Activated CD8-positive, alpha-beta T cell treated with anti-CD3 and anti-CD28 coated beads for 36 hours (primary cell): ENCODE measurements around the gene HOXD8. TPM values are rescaled to one million over a fixed set of nuclear protein-coding genes. Genes with fewer than 3 reads are reported as not detected.
A peak's percentile ranks its signal among the peaks of the same experiment; 100 is the strongest.

ENCODE experiments used
- ATAC-seq: fragments of 200-7000 bp; cut with Tn5 transposase; one replicate; pipeline ENCODE4 v1.10.0; 2021; ENCODE audit warnings: mild to moderate bottlenecking, moderate library complexity
- CTCF ChIA-PET: fragments of 350-600 bp; sonication (Branson Sonifier 250); formaldehyde crosslinking; loops from one replicate; lab custom pipeline; 2021; ENCODE audit warnings: antibody characterized with exemption; lab: Charles Lee
- POLR2A ChIA-PET: fragments of 350-600 bp; sonication (Branson Sonifier 250); formaldehyde crosslinking; loops from one replicate; lab custom pipeline; 2021; ENCODE audit warnings: antibody characterized with exemption; lab: Charles Lee
- DNase-seq: peaks from one replicate; pipeline ENCODE4 v3.0.0-alpha.2; 2020
- H3K27ac Mint-ChIP-seq: one replicate; pipeline ENCODE4 v1.8.0; 2021; ENCODE audit warnings: mild to moderate bottlenecking, mixed read lengths
- H3K27me3 Mint-ChIP-seq: one replicate; pipeline ENCODE4 v1.8.0; 2021; ENCODE audit warnings: mixed read lengths
- H3K36me3 Mint-ChIP-seq: one replicate; pipeline ENCODE4 v1.8.0; 2021; ENCODE audit warnings: low read depth, mixed read lengths
- H3K4me1 Mint-ChIP-seq: one replicate; pipeline ENCODE4 v1.8.0; 2021; ENCODE audit warnings: low read depth, mixed read lengths
- H3K4me3 Mint-ChIP-seq: one replicate; pipeline ENCODE4 v1.8.0; 2021; ENCODE audit warnings: mild to moderate bottlenecking, moderate library complexity, mixed read lengths
- H3K9me3 Mint-ChIP-seq: one replicate; pipeline ENCODE4 v1.8.0; 2021; ENCODE audit warnings: mixed read lengths
- intact Hi-C: fragments of 100-400 bp; cut with micrococcal nuclease; formaldehyde crosslinking; loops from one replicate; pipeline ENCODE4 v1.10.0; 2022
- total RNA-seq, 2 experiments: library from RNA; stranded (reverse); gene quantifications; one replicate each; pipeline ENCODE4 v1.2.3, GENCODE V29; 2021
- TF ChIP-seq, protein P1 (sequence below): fragments of 200-600 bp; IDR thresholded peaks from one replicate; pipeline ENCODE4 v1.8.0; 2022; ENCODE audit warnings: antibody characterized with exemption, mild to moderate bottlenecking

Gene HOXD8
- total RNA-seq, 2 experiments from 2014 or later = not detected

DNA sequence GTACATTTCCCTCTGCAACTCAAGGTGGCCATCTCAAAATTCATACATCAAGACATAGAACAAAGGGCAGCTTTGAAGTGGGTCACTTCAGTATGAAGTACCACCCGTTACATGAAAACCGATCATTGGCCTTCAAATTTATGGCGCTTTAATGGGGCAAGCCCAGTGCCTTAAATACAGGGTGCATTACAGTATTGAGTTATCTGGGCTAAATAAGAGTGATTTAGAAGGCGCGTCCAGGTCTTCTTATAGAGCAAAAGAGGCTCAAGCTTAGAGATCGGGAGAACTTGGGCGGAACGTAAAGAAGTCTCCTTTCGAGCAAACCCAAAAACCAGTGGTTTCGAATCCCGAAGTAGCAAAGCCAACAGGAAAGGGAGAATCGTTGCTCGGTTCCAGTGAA, 34.7 kb downstream of the HOXD8 start:
- intact Hi-C loops = loop anchor here (5.0 kb wide), 1 partner anchor 42 kb away; the partner anchor contains the start of gene HOXD9
- no peak for DNase-seq
- Mint-ChIP-seq H3K27ac (no peak overlapping the region), H3K27me3 (peaks cover 84% of the 10 kb centered on the region), H3K9me3 (peaks cover 4% of the 10 kb centered on the region), H3K4me1 (peaks cover 13% of the 10 kb centered on the region), H3K4me3 (peak overlapping the region; percentile 15), H3K36me3 (peaks cover 3% of the 10 kb centered on the region)
- ATAC-seq = no peak
- ChIA-PET CTCF (interaction anchor here (1.2 to 5.5 kb wide), 2 partner anchors 24 to 37 kb away, joined by 3 to 34 read pairs; no protein-coding TSS in a partner anchor), POLR2A (no interaction called here)
- TF ChIP-seq, protein P1, sequence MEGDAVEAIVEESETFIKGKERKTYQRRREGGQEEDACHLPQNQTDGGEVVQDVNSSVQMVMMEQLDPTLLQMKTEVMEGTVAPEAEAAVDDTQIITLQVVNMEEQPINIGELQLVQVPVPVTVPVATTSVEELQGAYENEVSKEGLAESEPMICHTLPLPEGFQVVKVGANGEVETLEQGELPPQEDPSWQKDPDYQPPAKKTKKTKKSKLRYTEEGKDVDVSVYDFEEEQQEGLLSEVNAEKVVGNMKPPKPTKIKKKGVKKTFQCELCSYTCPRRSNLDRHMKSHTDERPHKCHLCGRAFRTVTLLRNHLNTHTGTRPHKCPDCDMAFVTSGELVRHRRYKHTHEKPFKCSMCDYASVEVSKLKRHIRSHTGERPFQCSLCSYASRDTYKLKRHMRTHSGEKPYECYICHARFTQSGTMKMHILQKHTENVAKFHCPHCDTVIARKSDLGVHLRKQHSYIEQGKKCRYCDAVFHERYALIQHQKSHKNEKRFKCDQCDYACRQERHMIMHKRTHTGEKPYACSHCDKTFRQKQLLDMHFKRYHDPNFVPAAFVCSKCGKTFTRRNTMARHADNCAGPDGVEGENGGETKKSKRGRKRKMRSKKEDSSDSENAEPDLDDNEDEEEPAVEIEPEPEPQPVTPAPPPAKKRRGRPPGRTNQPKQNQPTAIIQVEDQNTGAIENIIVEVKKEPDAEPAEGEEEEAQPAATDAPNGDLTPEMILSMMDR = no peak

DNA sequence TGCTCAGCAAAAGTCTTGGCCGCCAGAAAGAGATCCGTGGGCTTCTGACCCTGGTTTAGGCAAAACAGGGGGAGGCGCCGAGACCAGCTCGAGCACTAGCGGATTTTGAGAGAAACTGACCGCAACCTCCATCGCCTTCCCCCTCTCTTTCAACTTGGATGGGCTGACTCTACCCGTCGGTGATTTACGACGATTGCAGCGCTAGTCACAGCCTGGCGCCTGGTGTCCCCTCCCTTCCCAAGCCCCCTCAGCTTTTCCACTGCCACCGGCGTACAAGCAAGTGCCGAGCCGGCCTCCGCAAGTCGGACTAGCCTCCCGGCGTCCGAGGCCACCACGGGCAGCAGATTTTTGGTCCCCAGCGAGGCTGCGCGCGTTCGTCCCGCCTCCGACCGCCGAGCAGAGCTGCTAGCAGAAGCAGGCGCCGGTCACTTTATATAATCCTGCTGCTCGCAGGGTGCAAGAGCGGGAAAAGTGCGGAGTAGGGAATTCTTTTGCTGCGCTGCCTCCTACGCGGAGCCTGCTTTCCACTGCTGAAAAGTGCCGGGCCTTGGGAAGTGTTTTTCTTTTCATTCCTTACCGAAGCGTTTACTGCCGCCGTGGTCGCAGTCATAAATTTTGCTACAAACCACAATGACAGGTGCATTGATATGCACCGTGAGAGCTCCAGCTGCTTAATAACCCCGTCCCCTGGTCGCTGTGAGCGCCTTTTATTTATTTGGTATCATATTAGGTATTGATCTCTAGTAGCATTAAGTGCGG, 35.3 kb downstream of the HOXD8 start:
- ATAC-seq (no peak), DNase-seq (no peak)
- Mint-ChIP-seq H3K4me1 (peaks cover 11% of the 10 kb centered on the region), H3K27me3 (peaks cover 85% of the 10 kb centered on the region), H3K27ac (no peak overlapping the region), H3K36me3 (peaks cover 3% of the 10 kb centered on the region), H3K4me3 (no peak overlapping the region), H3K9me3 (peaks cover 4% of the 10 kb centered on the region)
- TF ChIP-seq, protein P1 = no peak
- ChIA-PET POLR2A (no interaction called here), CTCF (interaction anchor here (1.2 to 5.5 kb wide), 2 partner anchors 25 to 38 kb away, joined by 3 to 34 read pairs; no protein-coding TSS in a partner anchor)
- intact Hi-C loops = loop anchor here (5.0 kb wide), 1 partner anchor 42 kb away; the partner anchor contains the start of gene HOXD9

DNA sequence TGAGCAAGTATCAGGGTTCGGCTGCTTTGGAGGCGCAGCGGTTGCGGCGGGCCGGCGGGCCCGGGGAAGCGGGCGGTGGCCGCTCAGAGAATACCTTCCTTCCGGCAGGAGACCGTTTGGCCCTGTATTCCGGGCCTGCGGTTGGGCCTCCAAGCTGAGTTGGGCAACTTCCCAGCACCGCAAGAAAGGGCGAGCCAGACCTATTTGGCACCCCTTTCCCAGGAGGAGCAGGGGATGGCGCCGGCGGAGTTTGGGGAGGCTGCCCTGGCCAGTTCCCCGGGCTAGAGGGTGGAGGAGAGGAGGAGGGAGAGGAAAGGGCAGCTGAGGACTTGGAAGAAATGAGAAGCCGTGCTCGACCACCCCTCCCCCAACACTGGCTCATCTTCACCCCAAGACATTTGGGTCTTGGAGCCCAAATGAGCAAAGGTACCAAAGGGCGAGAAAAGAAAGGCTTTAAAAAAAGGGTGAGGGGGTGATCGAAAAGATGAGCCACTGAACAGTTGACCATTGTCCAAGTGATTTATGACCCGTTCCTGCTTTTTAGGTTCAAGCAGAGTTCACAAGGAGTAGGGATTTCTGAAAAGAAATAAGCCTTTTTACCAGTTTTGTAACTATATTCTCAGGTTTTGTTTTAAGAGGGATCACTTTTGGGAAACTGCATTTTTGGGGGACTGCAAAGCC, 36.0 kb downstream of the HOXD8 start:
- Mint-ChIP-seq H3K27ac (no peak overlapping the region), H3K36me3 (peaks cover 3% of the 10 kb centered on the region), H3K9me3 (peaks cover 4% of the 10 kb centered on the region), H3K4me1 (peaks cover 11% of the 10 kb centered on the region), H3K27me3 (peaks cover 85% of the 10 kb centered on the region), H3K4me3 (no peak overlapping the region)
- TF ChIP-seq, protein P1 = no peak
- POLR2A ChIA-PET = no interaction called here
- ATAC-seq = no peak
- no peak for DNase-seq
- intact Hi-C loops = no loop called here
- CTCF ChIA-PET = interaction anchor here (1.2 kb wide), 1 partner anchor 39 kb away, joined by 3 read pairs; no protein-coding TSS in a partner anchor

DNA sequence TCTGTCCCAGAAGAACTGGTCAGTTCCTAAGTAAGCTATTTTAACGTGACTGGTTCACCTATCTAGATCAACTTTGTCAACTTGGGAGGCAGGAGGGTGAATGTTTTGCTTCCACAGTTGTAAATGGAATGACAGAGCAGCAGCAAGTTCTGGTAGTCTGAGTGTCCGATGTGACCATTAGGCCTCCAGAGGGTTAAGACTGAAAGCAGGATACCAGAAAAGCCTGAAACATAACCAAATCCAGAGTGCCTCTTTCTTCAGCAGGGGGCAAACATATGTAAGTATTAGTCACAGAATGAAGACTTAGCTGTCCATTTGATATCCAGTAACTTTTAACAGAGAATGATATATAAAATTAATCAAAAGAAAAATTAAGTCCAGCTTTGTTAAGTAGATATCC, 36.8 kb downstream of the HOXD8 start:
- ChIA-PET POLR2A (no interaction called here), CTCF (no interaction called here)
- H3K4me3 Mint-ChIP-seq = no peak overlapping the region
- peaks cover 11% of the 10 kb centered on the region for H3K4me1 Mint-ChIP-seq
- H3K27me3 Mint-ChIP-seq = peaks cover 84% of the 10 kb centered on the region
- ATAC-seq (no peak), DNase-seq (no peak)
- intact Hi-C loops = no loop called here
- peaks cover 4% of the 10 kb centered on the region for H3K9me3 Mint-ChIP-seq
- peaks cover 3% of the 10 kb centered on the region for H3K36me3 Mint-ChIP-seq
- H3K27ac Mint-ChIP-seq = no peak overlapping the region
- TF ChIP-seq, protein P1 = no peak

DNA sequence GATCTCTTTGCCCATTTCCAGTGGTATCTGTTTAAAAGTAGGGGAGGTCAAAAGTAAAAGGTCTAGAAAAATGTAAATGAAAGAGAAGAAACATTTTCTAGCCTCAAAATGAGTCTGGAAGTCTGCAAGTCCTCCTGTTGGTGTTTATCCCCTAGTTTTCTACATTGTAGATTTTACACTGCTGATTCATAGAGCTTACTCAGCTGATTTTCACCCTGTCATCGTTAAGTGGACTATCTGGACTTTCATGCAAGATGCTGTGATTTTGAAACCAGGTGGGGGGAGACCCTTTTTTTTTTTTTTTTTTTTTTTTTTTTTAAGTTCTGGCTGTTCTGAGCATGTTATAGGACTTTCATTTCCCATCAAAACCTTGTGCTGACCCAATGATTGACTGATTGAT, 37.9 kb downstream of the HOXD8 start:
- TF ChIP-seq, protein P1 = no peak
- Mint-ChIP-seq H3K27ac (no peak overlapping the region), H3K36me3 (peaks cover 3% of the 10 kb centered on the region)

More for the DNA sequence above, 37.9 kb downstream of the HOXD8 start:
- Mint-ChIP-seq H3K4me1 (peaks cover 13% of the 10 kb centered on the region), H3K4me3 (no peak overlapping the region), H3K9me3 (peaks cover 5% of the 10 kb centered on the region), H3K27me3 (peaks cover 81% of the 10 kb centered on the region)
- ATAC-seq = no peak
- ChIA-PET CTCF (no interaction called here), POLR2A (interaction anchor here (0.6 kb wide), 1 partner anchor 87 kb away, joined by 3 read pairs; no protein-coding TSS in a partner anchor)
- DNase-seq = no peak
- intact Hi-C loops = no loop called here
